HG03378 (cell line): ENCODE data around the gene ARHGAP22.

ENCODE experiments used
- ATAC-seq: cut with Tn5 transposase; IDR thresholded peaks from one replicate; pipeline ENCODE4 v1.9.1; 2021; ENCODE audit warnings: mild to moderate bottlenecking, moderate library complexity; ENCODE audit not compliant: unreplicated experiment

ARHGAP22 gene

DNA sequence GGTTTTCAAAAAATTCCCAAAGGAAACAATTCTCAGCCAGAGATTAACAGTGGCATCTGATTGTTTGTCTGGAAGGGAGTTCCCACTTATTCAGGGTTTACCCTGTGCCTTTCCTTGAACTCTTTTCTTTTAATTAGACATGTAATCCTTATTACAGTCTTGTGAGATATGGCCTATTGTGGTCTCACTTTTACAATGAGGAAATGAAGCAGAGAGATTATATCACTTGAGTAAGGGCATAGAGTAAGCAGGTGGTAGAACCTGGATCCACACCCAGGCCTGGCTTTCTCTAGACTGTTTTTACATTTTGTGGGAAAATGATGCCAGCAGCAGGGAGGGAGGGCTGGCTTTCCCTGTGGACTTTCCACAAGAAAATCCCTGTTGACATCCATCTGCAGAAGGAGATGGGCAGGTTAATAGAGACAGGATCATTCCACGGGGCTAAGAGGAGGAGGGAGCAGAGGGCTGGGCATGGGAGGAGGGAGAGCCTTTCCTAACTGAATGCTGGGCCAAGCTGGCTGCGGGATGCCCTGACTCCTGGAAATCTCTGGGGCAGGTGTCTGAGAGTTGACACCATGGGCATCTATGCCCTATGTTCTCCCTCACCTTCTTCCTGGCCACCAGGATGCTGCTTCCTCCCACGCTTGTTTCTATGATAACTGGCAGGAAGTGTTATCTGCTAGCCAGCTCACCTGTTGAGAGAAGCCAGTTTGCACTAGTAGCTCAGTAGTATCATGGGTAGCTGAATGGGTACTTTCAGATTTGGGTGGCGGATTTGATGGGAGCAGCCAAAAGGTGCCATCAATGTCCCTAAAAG is 28.7 kb upstream of the ARHGAP22 start:
- peak; percentile 35 for ATAC-seq

DNA sequence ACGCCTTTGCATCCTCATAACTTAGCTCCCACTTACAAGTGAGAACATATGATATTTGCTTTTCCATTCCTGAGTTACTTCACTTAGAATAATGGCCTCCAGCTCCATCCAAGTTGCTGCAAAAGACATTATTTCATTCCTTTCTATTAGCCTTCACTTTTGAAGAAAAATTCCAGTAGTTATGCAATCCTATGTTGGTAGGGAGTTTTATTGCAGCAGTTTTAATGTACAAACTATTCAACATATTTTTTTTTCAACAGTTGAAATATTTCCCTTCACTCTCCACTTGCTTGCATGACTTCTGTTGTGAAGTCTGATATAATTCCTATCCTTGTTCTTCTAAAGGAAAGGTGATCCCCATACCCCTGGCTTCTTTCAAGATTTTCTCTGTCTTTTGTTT is 27.3 kb upstream of the ARHGAP22 start:
- ATAC-seq: no peak

DNA sequence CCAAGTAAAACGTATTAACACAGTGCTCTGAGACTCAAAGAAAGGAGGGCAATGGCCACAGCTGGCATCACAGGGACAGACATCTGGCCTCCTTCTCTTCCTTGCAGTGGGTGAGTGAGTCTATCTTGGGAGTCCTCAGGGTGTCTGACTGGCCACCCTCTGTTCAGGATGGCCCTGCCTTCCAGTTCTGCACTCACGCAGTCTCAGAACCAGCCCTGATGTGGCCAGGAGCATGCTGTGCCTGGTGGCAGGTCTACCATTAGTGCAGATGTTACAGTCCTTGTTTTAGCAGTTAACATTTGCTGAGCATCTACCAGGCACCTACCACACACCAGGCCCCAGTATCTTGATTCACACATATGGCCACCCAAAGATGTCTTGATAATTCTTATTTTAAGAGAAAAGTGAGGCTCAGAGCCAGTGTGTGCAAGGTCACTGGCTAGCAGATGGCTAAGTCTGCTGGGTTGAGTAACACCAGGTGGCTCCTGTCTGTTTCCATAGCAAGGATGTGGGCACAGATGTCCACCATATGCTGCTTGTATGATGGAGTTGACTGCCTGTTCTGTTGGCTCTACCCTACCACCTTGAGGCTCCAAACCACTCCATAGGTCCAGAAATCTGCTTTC is 23.2 kb upstream of the ARHGAP22 start:
- no peak for ATAC-seq

DNA sequence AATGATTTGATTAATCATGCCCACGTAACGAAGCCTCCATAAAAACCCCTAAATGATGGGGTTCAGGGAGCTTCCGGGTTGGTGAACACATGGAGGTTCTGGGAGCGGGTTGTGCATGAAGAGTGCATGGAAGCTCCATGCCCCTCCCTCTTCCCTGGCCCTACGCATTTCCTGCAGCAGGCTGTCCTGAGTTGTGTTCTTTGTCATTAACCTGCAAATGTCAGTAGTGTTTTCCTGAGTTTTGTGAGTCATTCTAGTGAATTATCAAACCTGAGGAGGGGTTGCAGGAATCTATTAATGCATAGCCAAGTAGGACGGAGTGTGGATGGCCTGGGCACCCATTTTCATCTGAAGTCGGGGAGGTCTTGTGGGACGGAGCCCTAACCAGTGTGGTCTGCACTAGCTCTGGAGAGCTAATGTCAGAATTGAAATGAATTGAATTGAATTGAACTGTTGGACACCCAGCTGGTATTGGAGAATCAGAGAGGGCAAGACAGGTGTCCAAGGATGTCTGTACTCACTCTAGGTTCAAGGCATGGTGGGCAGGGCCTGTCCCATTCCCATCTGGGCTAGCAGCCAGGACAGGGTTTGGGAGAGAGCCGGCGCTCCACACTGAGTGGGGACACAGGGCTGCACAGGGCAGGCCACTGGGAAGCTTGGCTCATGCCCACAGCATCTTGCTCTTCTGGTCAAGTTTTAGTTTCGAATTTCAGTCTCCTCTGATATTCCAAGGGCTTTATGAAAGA is 22.3 kb upstream of the ARHGAP22 start:
- ATAC-seq: no peak

DNA sequence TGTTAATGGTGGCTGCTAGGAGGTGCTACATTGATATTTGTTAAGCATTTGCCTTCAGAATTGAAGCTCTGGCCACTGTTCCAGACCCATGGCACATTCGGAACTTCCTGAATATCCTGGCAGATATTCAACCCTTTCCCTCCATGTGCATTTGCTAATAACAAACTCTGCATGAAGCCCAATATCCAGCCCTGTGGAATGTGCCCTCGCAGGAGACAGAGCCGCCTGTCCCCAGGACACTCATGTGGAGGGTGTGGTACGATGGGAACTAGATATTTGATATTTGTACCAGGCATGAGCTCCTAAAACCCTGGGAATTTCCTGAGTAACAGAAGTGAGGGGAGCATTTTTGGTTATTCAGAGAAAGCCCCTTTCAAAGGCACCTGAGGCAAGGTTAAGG is 21.6 kb upstream of the ARHGAP22 start:
- ATAC-seq: no peak

DNA sequence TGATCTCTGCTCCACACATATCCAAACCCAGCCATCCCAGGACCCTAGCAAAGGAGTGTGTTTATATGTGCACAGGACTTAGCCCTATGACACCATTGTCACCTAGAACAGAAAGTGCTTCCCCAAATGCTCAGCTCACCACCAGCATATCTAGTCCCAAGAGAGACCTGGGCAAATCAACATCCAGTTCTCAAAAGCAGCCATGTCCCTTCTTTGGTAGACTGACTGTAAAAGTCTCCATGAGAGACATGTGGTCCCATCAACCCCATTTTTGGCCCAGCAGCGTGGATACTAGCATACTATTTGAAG is 20.9 kb upstream of the ARHGAP22 start:
- no peak for ATAC-seq

DNA sequence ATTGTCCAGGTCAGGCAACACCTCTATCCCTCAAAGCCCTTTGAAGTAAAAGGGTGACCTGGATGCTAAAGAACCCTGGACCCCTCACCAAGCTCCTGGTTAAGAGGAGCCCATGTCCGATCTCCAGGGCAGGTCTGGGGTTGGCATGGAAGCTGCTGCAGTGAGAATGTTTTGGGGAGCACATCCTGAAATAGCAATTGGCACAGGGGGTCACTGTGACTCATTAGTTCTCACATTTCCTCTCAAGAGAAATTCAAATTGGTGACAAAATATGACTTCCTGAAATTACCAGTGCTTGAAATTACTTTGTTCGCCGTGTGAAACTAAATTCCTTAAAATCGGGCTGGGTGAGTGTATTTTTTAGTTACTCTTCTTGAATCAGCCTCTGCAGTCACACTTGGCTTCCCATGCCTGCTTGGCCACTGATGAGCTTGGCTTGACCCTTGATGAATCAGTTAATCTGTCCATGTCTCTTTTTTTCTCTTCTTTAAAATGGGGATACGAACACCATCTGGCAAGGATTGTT is 18.8 kb upstream of the ARHGAP22 start:
- no peak for ATAC-seq

DNA sequence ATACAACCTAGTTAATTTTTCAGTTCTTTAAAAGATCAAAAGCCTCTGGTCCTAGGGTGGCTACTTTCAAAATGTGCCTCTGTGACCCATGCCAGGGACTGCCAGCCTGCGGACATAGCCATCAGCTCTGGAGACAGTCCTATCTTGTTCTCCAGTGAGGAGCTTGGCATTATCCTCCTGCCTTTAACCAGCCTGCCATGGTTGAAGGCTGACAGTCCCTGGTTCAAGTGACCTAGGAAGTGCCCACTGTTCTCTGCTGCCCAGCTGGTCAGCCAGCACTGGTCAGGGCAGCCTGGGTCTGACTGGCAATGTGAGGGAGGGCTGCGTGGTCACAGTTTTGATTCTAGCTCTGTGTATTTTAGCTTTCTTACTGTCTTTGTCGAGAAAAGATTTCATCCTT is 18.1 kb upstream of the ARHGAP22 start:
- no peak for ATAC-seq

DNA sequence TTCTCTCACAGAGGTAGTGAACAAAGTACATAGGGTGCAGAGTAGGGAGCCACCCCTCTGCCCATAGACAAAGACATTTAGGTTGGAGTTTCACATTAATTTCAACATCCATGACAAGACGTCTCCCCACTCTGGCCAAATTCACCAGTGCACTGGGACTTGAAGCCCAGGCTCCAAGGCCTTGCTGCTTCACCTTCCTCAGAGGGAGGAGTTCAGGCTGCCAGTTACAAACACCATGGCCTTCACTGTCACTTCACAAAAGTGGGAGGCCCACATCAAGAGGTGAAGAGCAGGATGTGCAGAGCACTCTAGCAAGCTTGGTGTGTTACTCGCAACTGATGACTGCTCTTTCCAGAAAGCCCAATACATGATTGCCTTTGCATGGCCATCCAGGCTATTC is 15.8 kb upstream of the ARHGAP22 start:
- no peak for ATAC-seq

DNA sequence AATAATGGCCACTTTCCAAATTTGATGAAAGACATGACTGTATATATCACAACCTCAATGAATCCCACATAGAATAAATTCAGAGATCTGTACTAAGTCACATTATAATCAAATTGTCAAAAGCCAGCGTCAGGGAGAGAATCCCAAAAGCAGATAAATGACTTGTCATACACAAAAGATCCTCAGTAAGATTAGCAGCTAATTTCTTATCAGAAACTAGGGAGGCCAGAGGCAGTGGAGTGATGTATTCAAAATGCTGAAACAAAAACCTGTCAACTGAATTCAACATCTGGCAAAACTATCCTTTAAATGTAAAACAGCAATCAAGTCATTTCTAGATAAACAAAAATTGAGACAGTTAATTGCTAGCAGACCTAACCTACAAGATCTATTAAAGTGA is 11.6 kb upstream of the ARHGAP22 start:
- ATAC-seq: no peak

DNA sequence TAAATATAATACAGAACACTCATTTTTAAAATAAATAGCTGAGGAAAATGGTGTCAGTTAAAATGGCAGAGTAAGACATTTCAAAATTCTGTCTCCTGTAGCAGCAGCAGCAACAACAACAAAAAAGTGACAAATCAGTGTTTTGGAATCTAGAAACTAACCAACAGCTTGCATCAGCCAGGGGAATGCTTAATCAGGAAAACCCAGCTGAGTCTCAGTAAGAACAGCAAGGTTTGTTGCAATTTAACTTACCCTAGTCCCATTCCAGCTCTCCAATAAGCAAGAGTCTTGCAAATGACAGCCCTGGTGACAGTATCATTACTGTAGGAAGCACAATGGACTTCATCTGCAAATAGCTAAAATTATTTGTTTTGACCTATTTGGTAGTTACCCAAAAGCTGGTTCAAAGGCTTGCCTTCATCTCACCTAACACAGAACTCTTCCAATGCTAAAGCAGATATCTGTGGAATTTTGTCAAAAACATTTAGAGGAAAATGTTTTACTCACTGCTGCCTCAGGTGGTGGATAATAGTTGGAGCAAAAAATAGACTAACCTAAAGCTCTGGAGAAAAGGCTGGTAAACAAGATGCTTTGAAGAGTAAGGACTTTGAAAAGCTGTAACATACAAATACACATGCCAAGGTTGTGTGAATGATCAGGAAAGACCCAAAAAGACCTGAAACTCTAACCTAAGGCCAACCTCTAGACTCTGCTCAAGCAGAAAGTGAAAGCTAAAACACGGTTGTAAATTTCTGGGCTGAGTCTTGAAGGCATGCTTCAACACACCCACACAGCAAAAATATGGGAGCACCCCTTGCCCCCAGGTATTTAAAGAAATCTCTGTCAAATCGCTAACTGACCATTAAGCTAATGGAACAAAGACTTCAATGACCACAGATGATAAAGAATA is 9.9 kb upstream of the ARHGAP22 start:
- peak; percentile 81 for ATAC-seq

DNA sequence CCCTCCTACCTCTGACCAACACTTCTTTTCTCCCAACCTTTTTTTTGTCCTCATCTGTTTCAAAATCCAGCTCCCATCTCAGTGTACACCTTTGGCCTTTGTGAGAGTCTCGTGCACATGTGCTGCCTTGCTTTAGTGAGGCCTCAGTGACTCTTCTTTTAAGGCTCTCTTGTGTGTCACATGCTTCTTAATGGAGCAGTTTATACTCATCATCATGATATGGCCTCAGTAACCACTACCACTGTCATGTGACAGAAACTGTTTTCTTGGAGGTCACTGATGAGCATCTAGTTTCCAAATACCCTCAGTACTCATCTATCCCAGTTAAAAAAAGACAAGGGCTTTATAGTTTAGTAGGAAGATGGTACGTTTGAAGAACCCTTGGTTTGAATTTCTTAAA is 8.1 kb upstream of the ARHGAP22 start:
- no peak for ATAC-seq

DNA sequence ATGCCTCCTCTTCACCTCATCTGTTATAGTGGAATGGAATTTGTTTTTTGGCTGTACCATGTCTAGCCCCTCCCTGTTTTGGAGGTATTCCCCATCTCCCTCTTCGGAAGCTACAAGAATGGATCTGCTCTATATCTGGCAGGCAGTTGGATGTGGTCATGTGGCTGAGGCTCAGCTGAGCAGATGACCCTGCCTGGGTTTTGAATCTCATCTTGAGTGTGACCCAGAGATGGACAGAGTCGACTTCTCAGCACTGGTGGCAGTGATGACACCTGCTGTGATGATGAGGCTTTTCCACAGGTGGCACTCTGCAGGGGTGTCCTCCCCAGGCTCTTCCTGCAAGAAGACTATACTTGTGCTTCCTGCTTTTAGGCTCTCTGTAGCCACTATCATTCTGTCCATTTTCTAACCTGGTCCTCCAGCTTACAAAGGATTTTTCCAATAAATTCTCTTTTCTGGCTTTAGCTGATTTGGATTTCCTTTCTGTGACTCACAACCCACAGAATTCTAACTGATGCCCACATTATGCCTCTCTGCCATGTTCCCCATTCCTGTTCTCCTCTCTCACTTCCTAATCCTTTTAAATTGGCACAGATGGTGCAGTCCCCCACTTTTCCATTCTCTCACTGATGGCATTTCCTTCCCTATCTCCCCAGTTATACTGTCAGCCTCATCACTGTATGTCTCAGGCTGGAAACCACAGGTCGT is 7.5 kb upstream of the ARHGAP22 start:
- no peak for ATAC-seq

DNA sequence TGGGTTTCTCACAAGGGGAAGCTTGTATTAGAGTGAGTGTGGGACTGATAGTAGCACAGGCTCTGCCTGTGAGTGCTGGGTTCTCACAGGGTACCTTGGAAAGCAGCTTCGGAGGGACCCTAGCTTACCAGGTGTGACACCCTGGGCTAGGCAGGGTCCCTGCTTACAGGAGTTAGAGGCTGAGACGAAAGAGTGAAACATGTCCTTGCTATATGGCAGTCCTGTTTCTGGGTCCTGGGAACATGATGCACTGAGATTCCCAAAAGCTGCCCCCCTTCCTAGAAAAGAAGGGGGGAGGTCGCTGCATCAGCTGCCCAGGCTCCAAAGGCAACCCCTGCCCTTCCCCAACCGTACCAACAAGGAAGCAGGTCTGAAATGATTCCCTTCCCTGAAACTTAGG is 6.3 kb upstream of the ARHGAP22 start:
- ATAC-seq: no peak

DNA sequence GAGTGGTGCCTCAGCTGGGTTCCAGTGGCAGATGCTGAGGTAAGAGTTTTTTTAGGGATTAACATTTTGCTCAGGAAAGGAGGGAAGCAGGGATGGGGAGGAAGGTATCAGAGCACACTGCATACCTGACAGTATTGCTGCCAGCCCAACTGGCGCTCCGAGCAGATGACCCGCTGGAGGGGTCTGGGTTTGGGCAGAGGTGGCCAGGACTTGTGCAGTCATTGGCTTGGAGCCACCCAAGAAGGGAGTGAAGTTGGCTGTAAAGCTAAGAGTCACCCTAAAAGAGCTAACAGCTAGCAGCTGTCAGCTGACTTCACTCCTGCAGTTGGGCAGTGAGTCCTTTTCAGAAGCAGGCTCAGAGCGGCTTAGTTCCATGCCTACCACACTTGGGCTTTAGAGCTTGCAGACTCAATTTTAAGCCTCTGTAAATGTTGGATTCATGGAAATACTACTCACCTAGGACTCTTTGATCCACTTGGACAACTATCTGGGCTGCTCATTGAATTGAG is 5.8 kb upstream of the ARHGAP22 start:
- ATAC-seq: no peak

DNA sequence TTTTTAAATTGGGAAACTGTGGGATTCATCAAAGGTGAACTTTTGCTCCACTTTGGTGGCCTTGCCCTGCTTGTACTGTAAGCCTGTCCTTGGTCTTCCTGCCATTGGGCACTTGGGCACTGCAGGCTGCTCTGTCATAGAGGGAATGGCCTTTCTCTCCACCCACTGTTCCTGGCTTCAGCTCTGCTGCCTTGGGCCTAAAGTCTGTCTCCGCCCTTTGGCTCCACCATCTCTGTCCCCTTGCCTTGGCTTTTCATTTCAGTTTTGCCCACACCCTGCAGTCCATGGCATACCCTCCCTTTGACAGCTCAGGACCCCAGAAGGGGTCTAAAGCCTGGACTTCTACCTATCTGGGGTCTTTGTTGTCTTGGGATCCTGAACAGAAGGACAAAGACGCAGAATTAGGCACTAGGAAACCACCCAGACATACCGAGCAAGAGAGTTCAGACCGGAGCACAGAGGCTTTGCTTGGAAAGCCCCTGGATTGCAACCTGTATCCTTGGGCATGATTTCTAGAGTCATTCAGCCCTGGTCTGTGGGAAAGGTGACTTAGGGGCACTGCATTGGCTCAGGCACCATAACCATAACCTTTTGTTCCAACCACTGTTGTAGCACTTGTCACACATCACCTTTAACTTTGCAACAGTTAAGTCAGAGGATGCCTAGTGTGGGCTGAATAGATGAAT is 5.2 kb upstream of the ARHGAP22 start:
- ATAC-seq: no peak

DNA sequence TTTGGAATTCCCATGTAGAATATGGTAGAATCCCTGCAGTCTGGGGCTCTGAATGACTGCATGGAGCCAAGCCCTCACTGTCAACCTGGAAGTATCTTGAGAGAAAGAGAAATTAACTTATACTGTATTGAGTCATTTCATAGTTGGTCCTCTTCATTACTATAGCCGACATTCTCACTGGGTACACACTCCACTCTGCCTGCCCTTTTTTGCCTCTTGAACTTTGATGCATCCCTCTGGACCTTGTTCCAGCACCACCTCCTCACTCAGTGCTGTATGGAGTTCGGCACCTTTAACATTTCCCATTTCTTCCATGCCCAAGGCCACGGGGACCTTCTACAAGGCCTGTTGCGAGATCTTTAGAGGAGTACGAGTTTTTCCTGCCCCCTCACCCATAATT is 4.6 kb upstream of the ARHGAP22 start:
- no peak for ATAC-seq

DNA sequence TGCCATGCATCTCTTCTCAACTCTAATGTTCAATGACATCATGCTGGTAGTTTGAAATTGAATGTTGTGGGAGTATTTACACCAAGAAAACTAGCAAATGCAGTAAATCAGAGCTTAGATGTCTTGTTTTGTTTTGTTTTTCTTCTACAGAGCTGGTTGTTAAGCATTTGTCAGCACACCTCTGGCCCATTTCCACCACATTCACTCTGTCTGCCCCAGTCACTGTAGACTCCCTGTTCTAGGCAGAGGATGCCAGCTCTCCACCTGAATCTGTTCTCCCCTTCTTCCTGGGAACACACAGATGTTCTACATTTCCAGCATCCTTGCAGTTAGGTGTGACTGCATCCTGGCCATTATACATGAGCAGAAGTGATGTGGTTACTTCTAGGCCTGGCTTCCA is 4.1 kb upstream of the ARHGAP22 start:
- ATAC-seq: no peak

DNA sequence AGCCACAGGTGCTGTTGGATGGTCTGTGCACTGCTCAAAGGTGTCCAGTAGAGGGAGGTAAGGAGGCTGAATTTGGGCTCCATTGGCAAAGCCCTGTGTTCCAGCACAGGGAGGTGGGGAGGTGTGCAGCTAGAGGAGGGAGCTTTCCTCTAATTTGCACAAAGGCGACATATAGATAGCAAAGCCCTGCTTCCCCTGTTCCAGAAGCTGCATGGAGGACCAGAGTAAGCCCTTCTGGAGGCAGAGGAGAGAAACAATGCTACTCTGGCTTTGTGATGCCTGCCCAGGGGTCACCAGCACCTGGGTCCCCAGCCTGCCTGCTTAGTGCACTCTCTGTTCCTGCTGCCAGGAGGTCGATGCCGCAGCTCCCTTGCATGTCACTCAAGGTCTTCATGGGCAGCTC is 3.4 kb upstream of the ARHGAP22 start:
- ATAC-seq: peak; percentile 77
